NCI-H446 treated with DMSO at 0.1 percent for 48 hours (cell line): Measurements from ENCODE around the gene MTO1.
"Not testable (repeated sequence)": the region's sequence is repeated elsewhere in the genome, so short reads cannot be mapped to it uniquely, and the experiment has no call there.

Experiments
- DNase-seq: peaks from one replicate; lab custom pipeline; 2025; lab: John Stamatoyannopoulos, UW

The MTO1 gene

DNA sequence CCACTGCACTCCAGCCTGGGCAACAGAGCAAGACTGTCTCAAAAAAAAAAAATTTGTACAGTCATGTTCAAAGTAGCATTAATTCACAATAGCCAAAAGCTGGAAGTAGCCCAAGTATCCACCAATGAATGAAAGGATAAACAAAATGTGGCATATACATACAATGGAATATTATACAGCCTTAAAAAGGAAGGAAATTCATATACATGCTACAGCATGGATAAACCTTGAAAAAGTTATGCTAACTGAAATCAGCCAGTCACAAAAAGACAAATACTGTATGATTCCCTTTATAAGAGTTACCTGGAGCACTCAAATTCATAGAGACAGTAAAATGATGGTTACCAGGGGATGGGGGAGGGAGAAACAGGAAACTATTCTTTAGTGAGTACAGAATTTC lies 43.6 kb downstream of the MTO1 start:
- DNase-seq: no peak

- not testable (repeated sequence) for DNase-seq
These were observed 44.2 kb downstream of the MTO1 start for GRCh38 chr6:73505705-73506104.

DNA sequence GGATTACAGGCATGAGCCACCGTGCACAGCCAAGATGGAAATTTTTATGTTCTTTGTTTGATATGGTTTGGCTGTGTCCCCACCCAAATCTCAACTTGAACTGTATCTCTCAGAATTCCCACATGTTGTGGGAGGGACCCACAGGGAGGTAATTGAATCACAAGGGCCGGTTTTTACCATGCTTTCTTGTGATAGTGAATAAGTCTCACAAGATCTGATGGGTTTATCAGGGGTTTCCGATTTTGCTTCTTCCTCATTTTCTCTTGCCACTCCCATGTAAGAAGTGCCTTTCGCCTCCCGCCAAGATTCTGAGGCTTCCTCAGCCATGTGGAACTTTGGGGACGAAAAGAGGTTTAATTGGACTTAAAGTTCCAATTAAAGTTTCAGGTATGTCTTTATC lies 44.7 kb downstream of the MTO1 start:
- DNase-seq: no peak

DNA sequence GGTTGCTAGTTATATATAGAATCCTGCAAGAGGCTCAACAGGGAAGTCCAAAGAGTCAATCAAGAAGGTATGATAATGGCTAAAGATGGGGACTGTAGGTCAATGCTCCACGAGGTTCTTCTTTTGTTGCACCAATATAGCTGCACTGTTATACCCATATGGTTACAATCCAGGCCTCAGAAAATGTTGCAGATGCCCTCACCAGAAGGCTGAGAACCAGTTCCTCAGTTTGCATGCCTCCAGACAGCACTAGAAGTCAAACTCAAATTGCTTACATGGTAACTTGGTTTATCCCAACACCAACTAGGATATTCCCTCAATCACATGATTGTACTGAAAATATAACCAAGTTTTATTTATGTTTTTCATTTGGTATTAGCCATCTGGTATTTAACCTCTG lies 47.2 kb downstream of the MTO1 start:
- DNase-seq: no peak

DNA sequence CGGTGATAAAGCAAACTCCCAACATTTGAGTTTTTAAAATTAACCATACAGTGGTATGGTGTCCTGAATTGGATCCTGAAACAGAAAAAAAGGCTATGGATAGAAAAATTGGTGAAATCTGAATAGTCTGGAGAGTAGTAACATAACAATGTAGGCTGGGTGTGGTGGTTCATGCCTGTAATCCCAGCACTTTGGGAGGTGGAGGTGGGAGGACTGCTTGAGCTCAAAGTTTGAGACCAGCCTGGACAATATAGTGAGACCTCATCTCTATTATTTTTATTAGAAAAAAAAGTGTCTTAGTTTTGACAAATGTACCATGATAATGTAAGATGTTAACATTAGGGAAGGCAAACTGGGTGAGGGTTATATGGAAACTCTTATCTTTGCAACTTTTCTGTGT lies 48.3 kb downstream of the MTO1 start:
- no peak for DNase-seq

DNA sequence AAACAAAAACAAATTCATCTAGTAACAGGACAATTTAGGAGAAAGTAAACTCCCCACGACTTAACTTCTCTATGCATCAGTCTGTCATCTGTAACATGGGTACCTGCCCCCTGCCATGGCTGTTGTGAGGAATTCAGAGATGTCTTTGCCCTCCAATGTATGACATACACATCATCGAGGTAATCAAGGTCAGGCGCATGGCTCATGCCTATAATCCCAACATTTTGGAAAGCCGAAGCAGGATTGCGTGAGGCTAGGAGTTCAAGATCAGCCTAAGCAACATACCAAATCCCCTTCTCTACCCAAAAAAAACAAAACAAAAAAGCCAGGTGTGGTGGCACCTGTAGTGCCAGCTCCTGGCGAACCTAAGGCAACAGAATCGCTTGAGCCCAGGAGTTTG lies 50.3 kb downstream of the MTO1 start:
- no peak for DNase-seq

DNA sequence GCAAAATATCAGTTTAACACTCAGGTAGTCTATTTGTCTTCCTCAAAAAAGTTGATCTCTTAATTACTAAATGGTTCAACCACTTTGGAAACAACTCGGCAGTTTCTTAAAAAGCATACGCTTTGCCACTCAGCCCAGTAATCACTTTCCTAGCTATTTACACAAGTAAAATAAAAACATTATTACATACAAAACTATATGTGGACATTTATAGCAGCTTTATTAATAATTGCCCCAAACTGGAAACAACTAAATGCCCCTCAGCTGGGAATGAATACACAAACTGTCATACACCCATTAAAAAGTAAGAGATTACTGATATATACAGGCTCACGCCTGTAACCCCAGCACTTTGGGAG lies 51.9 kb downstream of the MTO1 start:
- no peak for DNase-seq

DNA sequence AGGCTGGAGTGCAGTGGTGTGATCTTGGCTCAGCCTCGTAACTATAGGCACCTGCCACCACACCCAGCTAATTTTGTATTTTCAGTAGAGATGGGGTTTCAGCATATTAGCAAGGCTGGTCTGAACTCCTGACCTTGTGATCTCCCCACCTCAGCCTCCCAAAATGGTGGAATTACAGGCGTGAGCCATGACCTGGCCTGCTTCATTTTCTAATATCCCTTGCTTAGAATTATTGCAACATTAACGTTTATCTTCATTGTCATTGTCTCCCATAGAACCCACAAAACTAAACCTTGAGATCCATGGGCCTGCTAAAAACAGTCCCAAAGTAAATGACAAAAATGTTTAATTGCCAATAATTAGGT lies 53.2 kb downstream of the MTO1 start:
- DNase-seq: no peak

DNA sequence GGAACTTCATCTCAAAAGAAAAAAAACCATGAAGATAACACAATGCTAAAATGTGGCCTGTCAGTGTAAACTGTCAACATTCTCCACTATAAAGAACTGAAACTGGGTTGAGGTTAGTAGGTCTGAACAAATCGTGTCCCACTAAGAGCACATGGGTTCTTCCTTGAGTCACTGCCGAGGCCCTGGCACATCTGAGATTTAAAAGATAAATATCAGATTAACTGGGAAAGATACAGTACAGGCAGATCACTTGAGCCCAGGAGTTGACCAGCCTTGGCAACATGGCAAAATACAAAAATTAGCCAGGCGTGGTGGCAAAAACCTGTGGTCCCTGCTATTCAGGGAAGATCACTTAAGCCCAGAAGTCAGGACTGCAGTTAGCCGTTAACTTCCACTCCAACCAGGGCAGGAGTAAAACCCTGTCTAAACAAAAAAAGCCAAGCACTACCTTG lies 53.7 kb downstream of the MTO1 start:
- DNase-seq: no peak

- no peak for DNase-seq
These were observed 55.3 kb downstream of the MTO1 start for GRCh38 chr6:73516514-73517489.

GRCh38 chr6:73518100-73518981 lies 56.8 kb downstream of the MTO1 start:
- not testable (repeated sequence) for DNase-seq

GRCh38 chr6:73518982-73519881 lies 57.7 kb downstream of the MTO1 start:
- DNase-seq: not testable (repeated sequence)

DNA sequence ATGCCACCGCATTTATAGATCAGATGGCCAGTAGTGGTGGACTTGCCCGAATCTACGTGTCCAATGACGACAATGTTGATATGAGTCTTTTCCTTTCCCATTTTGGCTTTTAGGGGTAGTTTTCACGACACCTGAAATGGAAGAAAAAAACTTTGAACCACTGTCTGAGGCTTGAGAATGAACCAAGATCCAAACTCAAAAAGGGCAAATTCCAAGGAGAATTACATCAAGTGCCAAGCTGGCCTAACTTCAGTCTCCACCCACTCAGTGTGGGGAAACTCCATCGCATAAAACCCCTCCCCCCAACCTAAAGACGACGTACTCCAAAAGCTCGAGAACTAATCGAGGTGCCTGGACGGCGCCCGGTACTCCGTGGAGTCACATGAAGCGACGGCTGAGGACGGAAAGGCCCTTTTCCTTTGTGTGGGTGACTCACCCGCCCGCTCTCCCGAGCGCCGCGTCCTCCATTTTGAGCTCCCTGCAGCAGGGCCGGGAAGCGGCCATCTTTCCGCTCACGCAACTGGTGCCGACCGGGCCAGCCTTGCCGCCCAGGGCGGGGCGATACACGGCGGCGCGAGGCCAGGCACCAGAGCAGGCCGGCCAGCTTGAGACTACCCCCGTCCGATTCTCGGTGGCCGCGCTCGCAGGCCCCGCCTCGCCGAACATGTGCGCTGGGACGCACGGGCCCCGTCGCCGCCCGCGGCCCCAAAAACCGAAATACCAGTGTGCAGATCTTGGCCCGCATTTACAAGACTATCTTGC lies 58.6 kb downstream of the MTO1 start:
- DNase-seq: no peak

- peak; percentile 98 for DNase-seq
These were observed 59.3 kb downstream of the MTO1 start, which contains the start of gene EEF1A1 for GRCh38 chr6:73520688-73521350. Gene EEF1A1, minus strand, starts transcription at chr6:73521032. Its CDS starts 1,006 bp downstream, at chr6:73520026.

DNA sequence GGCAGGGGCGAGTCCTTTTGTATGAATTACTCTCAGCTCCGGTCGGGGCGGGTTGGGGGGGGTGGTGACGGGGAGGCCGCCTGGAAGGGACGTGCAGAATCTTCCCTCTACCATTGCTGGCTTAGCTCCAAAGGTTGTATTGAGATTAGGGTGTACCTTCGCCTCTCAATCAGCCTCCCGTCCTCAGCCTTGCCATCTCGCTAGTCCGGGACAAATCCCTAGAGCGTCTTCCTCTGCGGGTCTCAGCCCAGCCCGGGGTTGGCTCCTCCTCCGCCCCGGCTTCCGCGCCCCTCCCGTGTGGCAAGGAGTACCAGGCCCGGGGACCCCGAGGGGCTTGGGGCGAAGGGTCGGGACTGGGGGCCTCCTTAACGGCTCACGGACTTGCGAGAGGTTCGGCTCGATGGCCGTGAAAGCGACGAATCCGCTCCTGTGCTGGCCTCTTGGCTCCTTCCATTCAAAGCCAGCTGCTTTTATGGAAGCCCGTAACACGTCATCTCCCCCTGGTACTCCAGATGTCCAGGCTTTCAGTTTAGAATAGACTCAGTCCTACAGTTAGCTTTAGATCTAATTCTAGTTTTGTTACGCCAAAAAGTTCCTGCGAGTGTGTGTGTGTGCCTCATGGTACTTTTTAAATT lies 59.9 kb downstream of the MTO1 start:
- DNase-seq: peak; percentile 67

GRCh38 chr6:73523434-73524123 lies 62.0 kb downstream of the MTO1 start:
- no peak for DNase-seq

DNA sequence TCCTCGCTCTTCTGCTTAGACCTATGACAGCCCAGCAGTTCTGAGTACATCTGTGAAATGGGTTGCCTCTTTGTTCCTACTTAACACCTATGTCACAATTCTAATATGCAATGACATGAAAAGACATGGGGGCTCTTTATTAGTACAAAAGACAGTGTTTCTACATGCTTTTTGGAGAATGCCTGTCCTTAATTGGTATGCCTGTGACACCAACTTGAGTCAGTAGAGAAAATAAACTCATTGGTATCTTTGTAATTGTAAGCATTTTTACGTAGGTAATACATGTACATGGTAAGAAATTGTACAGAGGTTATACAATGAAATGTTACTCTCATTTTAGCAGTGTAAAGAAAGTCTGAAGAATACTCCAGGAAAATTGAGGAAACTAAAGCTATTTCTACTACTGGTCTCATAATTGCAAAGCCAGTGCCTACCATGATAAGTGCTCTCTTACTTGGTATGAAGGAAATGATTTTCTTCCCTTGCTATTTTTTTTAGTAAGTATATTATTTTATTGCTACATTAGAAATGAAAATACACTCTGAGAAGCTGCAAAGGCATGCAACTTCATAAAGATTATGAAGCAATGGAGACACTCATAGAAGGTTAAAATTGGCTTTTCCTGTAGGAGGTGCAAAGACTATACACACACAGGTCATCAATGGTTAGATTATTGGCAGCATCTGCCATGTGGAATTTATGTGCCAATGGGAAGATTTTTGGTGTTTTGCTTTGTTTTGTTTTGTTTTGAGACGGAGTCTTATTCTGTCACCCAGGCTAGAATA lies 64.2 kb downstream of the MTO1 start:
- no peak for DNase-seq

DNA sequence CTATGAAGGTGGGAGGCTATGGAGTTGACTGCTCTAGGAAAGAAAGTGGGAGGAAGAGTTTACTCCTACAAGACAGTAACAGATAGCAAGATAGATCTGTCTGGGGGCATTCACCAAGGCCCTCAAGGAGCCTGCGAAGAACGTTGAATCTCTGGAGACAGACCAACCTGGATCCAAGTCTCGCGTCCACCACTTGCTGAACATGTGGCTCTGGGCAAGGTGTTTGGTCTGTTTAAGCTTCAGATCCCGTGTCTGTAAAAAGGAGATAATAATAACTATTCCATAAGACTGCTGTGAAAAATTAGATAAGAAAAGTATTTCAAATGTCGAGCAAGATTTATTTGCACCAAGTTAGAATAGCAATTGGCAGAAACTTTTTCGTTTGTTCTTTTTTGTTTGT lies 67.4 kb downstream of the MTO1 start:
- DNase-seq: no peak

GRCh38 chr6:73532293-73532692 lies 70.8 kb downstream of the MTO1 start:
- no peak for DNase-seq
